Hepatic stellate cell (primary cell): ENCODE data around the gene PLCXD1.
"Not testable (repeated sequence)": the region's sequence is repeated elsewhere in the genome, so short reads cannot be mapped to it uniquely, and the experiment has no call there.

Experiments used
- DNase-seq: peaks from one replicate; pipeline ENCODE4 v3.0.0; 2011; ENCODE audit warnings: low spot score

Gene PLCXD1

DNA sequence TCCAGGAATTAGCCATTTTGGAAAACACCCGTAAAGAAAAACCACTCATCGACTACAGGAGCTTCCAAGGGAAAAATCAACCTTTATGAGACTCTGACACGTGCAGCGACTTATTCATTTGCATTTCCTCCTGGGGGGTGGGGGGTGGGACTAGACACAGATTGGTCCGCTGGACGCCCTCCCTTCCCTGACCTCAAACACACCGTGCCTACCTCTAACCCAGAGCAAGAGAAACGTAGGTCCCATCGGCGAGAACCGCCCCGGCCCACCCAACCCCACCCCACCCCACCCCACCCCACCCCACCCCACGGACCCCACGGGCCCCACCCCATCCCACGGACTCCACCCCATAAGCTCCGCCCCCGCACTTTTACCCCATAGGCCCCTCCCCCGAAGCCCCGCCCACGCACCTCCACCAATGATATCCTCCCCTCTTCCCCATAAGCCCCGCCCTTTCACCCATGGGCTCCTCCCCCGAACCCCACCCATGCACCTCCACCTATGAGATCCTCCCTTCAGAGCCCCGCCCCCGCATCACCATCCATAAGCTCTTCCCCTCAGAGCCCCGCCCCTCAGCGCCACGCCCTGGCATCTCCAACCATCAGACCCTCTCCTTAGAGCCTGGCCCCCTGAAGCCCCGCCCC lies 36.4 kb downstream of the PLCXD1 start:
- DNase-seq, result peak; percentile 89

- peak; percentile 99 for DNase-seq
Measured at GRCh38 chrX:318068-318738, 37.0 kb downstream of the PLCXD1 start.

- DNase-seq, result peak; percentile 100
Measured at GRCh38 chrX:318739-319578, 37.8 kb downstream of the PLCXD1 start, which contains the start of gene GTPBP6. Gene GTPBP6, minus strand, starts transcription at chrX:318796. Its CDS starts 9 bp downstream, at chrX:318787.

- no peak for DNase-seq
Measured at GRCh38 chrX:319579-320125, 38.5 kb downstream of the PLCXD1 start.

DNA sequence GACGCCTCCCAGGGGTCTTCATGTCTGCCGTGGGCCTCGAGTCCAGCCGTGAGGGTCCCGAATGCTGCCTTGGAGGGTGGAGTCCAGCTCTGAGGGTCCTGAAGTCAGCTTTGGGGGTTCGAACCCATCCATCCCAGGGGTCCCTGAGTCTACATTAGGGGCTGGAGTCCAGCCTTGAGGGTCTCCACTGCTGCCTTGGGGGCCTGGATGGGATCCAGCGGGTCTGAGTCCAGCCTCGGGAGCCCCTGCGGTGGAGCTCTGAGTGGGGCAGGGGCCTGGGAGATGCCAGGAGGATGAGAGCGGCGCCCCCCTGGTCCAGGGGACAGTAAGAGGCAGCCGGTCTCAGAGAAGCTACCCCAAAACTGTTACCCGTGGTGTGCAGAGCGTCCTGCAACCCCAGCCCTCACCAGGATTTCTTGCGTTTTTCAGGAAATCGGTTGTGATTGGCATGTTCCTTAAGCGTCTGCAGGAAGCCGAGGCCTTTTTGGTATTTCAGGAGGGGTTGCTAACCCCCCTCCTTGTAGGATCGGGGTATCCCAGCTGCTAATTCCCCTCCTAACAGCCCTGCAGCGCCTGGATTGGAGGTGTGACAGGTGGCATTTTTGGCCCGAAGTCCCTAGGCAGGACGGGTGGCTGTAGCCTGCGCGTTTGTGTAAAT lies 39.1 kb downstream of the PLCXD1 start:
- no peak for DNase-seq

- no peak for DNase-seq
Measured at GRCh38 chrX:323721-324628, 42.8 kb downstream of the PLCXD1 start.

- DNase-seq, result not testable (repeated sequence)
Measured at GRCh38 chrX:324664-325063, 43.5 kb downstream of the PLCXD1 start.

DNA sequence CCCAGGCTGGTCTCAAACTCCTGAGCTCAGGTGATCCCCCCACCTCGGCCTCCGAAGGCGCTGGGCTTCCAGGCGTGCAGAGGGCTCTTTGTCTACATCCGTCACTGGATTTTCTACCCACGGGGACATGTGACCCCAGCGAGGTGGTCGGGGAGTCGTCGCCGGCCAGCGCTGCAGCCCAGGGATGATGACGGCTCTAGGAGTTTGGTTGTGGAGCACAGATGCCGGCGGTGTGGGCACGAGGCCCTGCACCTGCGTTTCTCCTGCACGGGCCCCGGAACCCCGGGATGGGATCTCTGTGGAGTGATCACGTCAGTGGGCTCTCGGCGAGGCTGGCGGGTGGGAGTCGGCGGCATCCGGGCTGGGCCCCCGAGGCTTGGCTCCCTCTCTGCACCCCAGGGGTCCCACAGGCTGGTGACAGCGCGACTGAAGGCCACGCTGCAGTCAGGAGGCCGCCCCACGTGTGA lies 46.5 kb downstream of the PLCXD1 start:
- DNase-seq, result no peak

- DNase-seq, result no peak
Measured at GRCh38 chrX:329291-329910, 48.2 kb downstream of the PLCXD1 start.

GRCh38 chrX:330141-330725 lies 49.1 kb downstream of the PLCXD1 start:
- not testable (repeated sequence) for DNase-seq

- no peak for DNase-seq
Measured at GRCh38 chrX:330726-331150, 49.6 kb downstream of the PLCXD1 start.

DNA sequence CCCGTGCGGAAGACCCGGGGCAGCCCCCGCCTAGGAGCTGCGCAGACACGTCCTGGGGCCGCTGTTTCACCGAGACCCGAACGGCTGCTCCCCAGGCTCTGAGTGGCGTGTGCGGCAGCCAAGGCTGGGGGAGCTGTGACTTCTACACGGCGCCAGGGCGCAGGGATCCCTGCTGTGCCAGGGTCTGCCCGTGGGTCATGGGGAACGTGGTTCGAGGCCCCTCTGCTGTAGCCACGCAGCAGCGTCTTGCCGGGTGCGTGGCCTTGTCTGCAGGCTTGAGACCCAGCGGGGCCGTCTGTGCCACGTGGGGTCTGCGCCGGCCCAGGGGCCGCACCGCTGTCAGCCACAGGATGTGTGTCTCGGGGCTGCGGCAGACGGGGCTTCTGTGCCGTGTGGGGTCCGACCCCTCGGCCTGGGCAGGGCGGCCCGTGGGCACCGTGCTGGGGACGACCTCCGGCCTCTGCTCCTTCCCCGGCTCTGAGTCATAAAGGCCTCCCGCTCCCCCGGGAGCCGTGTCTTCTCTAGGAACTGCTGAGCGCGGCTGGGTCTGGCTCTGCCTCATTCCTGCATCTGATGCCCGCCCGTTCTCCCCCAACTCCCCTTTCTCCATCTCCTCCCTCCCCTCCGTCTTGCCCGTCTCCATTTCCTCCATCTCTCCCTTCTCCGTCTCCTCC lies 50.1 kb downstream of the PLCXD1 start:
- peak; percentile 77 for DNase-seq

- no peak for DNase-seq
Measured at GRCh38 chrX:331825-332495, 50.8 kb downstream of the PLCXD1 start.

DNA sequence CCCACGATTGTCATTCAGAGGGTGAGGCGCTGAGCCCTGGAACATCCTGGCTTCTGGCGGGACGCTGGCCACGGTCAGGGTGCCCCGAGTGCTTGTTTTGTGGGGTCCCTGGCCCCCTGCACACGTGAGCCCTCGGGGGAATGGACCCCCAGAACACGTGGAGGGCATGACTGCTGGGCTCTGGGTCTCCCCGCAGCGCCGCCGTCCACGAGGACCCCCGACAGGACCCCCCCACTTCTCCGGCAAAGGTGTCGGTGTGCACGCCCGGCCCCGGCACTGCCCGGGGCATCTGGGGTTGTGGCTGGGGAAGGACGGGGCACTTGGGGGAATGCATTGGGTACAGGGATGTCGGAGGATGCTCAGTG lies 51.3 kb downstream of the PLCXD1 start:
- DNase-seq, result no peak

GRCh38 chrX:332916-333610 lies 51.9 kb downstream of the PLCXD1 start:
- no peak for DNase-seq

- DNase-seq, result no peak
Measured at GRCh38 chrX:333611-334311, 52.6 kb downstream of the PLCXD1 start.

- DNase-seq, result no peak
Measured at GRCh38 chrX:334331-334891, 53.2 kb downstream of the PLCXD1 start.
